Endothelial cell of umbilical vein (primary cell): ENCODE data around the gene CD5L.

ENCODE experiments used
- EZH2 ChIP-seq: IDR thresholded peaks from 2 replicates; pipeline ENCODE4 v1.6.1; 2012; ENCODE audit warnings: borderline replicate concordance, low read depth, mild to moderate bottlenecking, moderate library complexity, low read length, inconsistent platforms; ENCODE audit not compliant: severe bottlenecking
- FOS ChIP-seq: IDR thresholded peaks from 2 replicates; pipeline ENCODE4 v1.6.1; 2011; ENCODE audit warnings: mild to moderate bottlenecking, low read length, moderate library complexity, borderline replicate concordance; ENCODE audit not compliant: insufficient read depth
- GATA2 ChIP-seq: IDR thresholded peaks from 2 replicates; pipeline ENCODE4 v1.7.0; 2011; ENCODE audit warnings: low read depth, mild to moderate bottlenecking, moderate library complexity, mixed read lengths, low read length; ENCODE audit not compliant: insufficient read length, insufficient read depth
- JUN ChIP-seq: IDR thresholded peaks from 2 replicates; pipeline ENCODE4 v1.6.1; 2011; ENCODE audit warnings: borderline replicate concordance, low read depth; ENCODE audit not compliant: insufficient read length, insufficient read depth
- MAX ChIP-seq: IDR thresholded peaks from 2 replicates; pipeline ENCODE4 v1.6.1; 2011; ENCODE audit not compliant: insufficient read depth, insufficient read length
- MYC ChIP-seq: IDR thresholded peaks from one replicate; pipeline ENCODE4 v1.6.1; 2011; ENCODE audit warnings: mild to moderate bottlenecking, low read depth, low read length
- POLR2A ChIP-seq: IDR thresholded peaks from 2 replicates; pipeline ENCODE4 v1.6.1; 2012; ENCODE audit warnings: low read depth, mild to moderate bottlenecking, control low read depth, low read length
- POLR2AphosphoS5 ChIP-seq: IDR thresholded peaks from 2 replicates; pipeline ENCODE4 v1.6.1; 2012; ENCODE audit warnings: low read depth, mild to moderate bottlenecking, control low read depth, low read length, moderate library complexity; ENCODE audit not compliant: insufficient read depth
- TF ChIP-seq, protein P1 (sequence below), 2 donors: IDR thresholded peaks; 1 replicate in 1 of 2; 2 replicates in 1 of 2; pipeline ENCODE4 v1.5.1; 2011; ENCODE audit warnings: low read length in 2 of 2, mild to moderate bottlenecking in 2 of 2, moderate library complexity in 2 of 2, control low read depth in 1 of 2, inconsistent platforms in 1 of 2, low read depth in 1 of 2; ENCODE audit not compliant: insufficient read depth in 1 of 2; ENCODE audit errors: extremely low read depth in 1 of 2

DNA sequence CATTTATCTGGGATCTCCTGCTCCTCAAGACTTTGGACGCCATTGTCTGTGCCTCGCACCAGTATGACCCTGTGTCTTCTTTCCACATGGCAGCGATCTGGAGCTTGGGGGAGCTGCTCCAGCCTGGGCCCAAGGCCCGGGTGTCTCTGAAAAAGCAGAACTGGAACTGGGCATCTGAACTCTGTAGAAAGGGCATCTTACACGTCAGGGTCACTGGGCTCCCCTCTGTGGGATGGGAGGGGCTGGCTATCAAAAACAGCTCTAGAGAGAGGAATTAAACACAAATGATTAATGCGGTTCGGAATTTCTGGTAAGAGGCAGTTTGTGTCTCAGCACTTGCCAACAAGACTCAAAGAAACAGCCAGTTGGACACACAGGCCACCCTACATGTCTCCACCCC lies 37.8 kb downstream of the CD5L start:
- no peak for TF ChIP-seq POLR2AphosphoS5
- TF ChIP-seq, protein P1, sequence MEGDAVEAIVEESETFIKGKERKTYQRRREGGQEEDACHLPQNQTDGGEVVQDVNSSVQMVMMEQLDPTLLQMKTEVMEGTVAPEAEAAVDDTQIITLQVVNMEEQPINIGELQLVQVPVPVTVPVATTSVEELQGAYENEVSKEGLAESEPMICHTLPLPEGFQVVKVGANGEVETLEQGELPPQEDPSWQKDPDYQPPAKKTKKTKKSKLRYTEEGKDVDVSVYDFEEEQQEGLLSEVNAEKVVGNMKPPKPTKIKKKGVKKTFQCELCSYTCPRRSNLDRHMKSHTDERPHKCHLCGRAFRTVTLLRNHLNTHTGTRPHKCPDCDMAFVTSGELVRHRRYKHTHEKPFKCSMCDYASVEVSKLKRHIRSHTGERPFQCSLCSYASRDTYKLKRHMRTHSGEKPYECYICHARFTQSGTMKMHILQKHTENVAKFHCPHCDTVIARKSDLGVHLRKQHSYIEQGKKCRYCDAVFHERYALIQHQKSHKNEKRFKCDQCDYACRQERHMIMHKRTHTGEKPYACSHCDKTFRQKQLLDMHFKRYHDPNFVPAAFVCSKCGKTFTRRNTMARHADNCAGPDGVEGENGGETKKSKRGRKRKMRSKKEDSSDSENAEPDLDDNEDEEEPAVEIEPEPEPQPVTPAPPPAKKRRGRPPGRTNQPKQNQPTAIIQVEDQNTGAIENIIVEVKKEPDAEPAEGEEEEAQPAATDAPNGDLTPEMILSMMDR (IDR thresholded peaks at IDR 0.05; ENCODE audit: extremely low read depth in 1 of 2, insufficient read depth in 1 of 2, low read depth in 1 of 2, low read length in 2 of 2) = no peak
- TF ChIP-seq POLR2A = no peak
- TF ChIP-seq EZH2 = no peak
- no peak for TF ChIP-seq MAX
- TF ChIP-seq JUN = no peak
- TF ChIP-seq FOS = no peak
- TF ChIP-seq MYC = no peak
- TF ChIP-seq GATA2 = no peak
